ENCODE results near the gene MAP1S.

- no peak for TF ChIP-seq CTCF (IDR thresholded peaks at IDR 0.05)
- no peak for TF ChIP-seq EZH2 (IDR thresholded peaks at IDR 0.05)
These were observed 22.2 kb downstream of the MAP1S start for GRCh38 chr19:17741456-17741855.
